HEK293T (cell line): ENCODE measurements around the gene NSMCE3.

Source experiments
- ARNT ChIP-seq: fragments of 450-650 bp; IDR thresholded peaks from 2 replicates; pipeline ENCODE4 v1.6.1; 2017; ENCODE audit warnings: mild to moderate bottlenecking
- BHLHE40 ChIP-seq: fragments of 450-650 bp; IDR thresholded peaks from 2 replicates; pipeline ENCODE4 v1.6.1; 2016; ENCODE audit warnings: mild to moderate bottlenecking, moderate library complexity, borderline replicate concordance
- ELF4 ChIP-seq: fragments of 450-650 bp; IDR thresholded peaks from 2 replicates; pipeline ENCODE4 v1.6.1; 2017; ENCODE audit warnings: antibody characterized with exemption
- FOXA1 ChIP-seq: fragments of 450-650 bp; IDR thresholded peaks from 2 replicates; pipeline ENCODE4 v1.6.1; 2016; ENCODE audit warnings: mild to moderate bottlenecking
- FOXK2 ChIP-seq: fragments of 450-650 bp; IDR thresholded peaks from 2 replicates; pipeline ENCODE4 v1.6.1; 2016; ENCODE audit warnings: mild to moderate bottlenecking
- FOXM1 ChIP-seq: fragments of 450-650 bp; IDR thresholded peaks from 2 replicates; pipeline ENCODE4 v1.6.1; 2017; ENCODE audit warnings: mild to moderate bottlenecking, borderline replicate concordance
- HDGF ChIP-seq: fragments of 450-650 bp; IDR thresholded peaks from 2 replicates; pipeline ENCODE4 v1.6.1; 2017; ENCODE audit warnings: antibody characterized with exemption, borderline replicate concordance
- L3MBTL2 ChIP-seq: fragments of 450-650 bp; conservative IDR thresholded peaks from 2 replicates; pipeline ENCODE4 v1.6.1; 2016; ENCODE audit warnings: mild to moderate bottlenecking
- NFRKB ChIP-seq: fragments of 450-650 bp; IDR thresholded peaks from 2 replicates; pipeline ENCODE4 v1.6.1; 2016; ENCODE audit warnings: mild to moderate bottlenecking, moderate library complexity
- PKNOX1 ChIP-seq: fragments of 450-650 bp; IDR thresholded peaks from 2 replicates; pipeline ENCODE4 v1.6.1; 2016
- SP1 ChIP-seq: fragments of 450-650 bp; IDR thresholded peaks from 2 replicates; pipeline ENCODE4 v1.6.1; 2017
- SUZ12 ChIP-seq: fragments of 450-650 bp; IDR thresholded peaks from 2 replicates; pipeline ENCODE4 v1.6.1; 2016; ENCODE audit warnings: mild to moderate bottlenecking
- TARDBP ChIP-seq: fragments of 450-650 bp; IDR thresholded peaks from 2 replicates; pipeline ENCODE4 v1.6.1; 2016
- ZNF384 ChIP-seq: fragments of 450-650 bp; IDR thresholded peaks from 2 replicates; pipeline ENCODE4 v1.6.1; 2016

GRCh38 chr15:29226436-29227208 is 43.0 kb downstream of the NSMCE3 start:
- TF ChIP-seq TARDBP (no peak), FOXA1 (no peak), ARNT (no peak), SP1 (no peak), BHLHE40 (no peak), PKNOX1 (no peak), HDGF (no peak), FOXK2 (no peak), L3MBTL2 (no peak), NFRKB (no peak), SUZ12 (no peak), FOXM1 (no peak), ZNF384 (no peak), ELF4 (no peak)
